K562 (cell line): ENCODE measurements around the gene PPP1R15A. TPM values are rescaled to one million over a fixed set of nuclear protein-coding genes. Genes with fewer than 3 reads are reported as not detected.

Experiments used
- ERF ChIP-seq: fragments of 450-650 bp; formaldehyde crosslinking; IDR thresholded peaks from 2 replicates; pipeline ENCODE4 v1.4.0; 2020; ENCODE audit warnings: mild to moderate bottlenecking, mixed read lengths
- HCFC1 ChIP-seq: IDR thresholded peaks from 2 replicates; pipeline ENCODE4 v1.6.1; 2012; ENCODE audit warnings: low read depth, low read length, improper control_type of control experiment
- MCM2 ChIP-seq: fragments of 450-650 bp; IDR thresholded peaks from 2 replicates; pipeline ENCODE4 v1.6.1; 2017; ENCODE audit warnings: low read depth, mild to moderate bottlenecking
- MED1 ChIP-seq: sonication (generic); formaldehyde crosslinking; IDR thresholded peaks from 2 replicates; pipeline ENCODE4 v1.8.1; 2023; ENCODE audit warnings: missing genetic modification reagents, borderline replicate concordance
- NR2C1 ChIP-seq, 2 experiments: fragments of 450-650 bp; IDR thresholded peaks; 2 replicates each; pipeline ENCODE4 v1.6.1; 2017; ENCODE audit warnings: mild to moderate bottlenecking in 2 of 2, antibody characterized with exemption in 1 of 2, inconsistent platforms in 1 of 2, missing compliant biosample characterization in 1 of 2, missing genetic modification characterization in 1 of 2
- POLR2H ChIP-seq: IDR thresholded peaks from 2 replicates; pipeline ENCODE4 v1.6.1; 2016; ENCODE audit warnings: missing genetic modification characterization, low read depth, mild to moderate bottlenecking, control low read depth, missing compliant biosample characterization, moderate library complexity
- RAD51 ChIP-seq: fragments of 450-650 bp; IDR thresholded peaks from 2 replicates; pipeline ENCODE4 v1.7.1; 2016; ENCODE audit warnings: low read depth, mild to moderate bottlenecking, borderline replicate concordance
- RBM22 ChIP-seq: fragments of 200-400 bp; formaldehyde crosslinking; IDR thresholded peaks from 2 replicates; pipeline ENCODE4 v1.6.1; 2018; ENCODE audit warnings: low read length, low read depth; ENCODE audit not compliant: poor library complexity, severe bottlenecking
- RNF219 ChIP-seq: fragments of 250-450 bp; sonication (Bioruptor Pico); IDR thresholded peaks from 2 replicates; pipeline ENCODE4 v1.5.0; 2022; ENCODE audit warnings: mild to moderate bottlenecking
- SIN3B ChIP-seq: fragments of 450-650 bp; IDR thresholded peaks from 2 replicates; pipeline ENCODE4 v1.6.1; 2017; ENCODE audit warnings: low read depth, mild to moderate bottlenecking, moderate library complexity
- ZBTB17 ChIP-seq: fragments of 450-650 bp; formaldehyde crosslinking; IDR thresholded peaks from 2 replicates; pipeline ENCODE4 v1.4.0; 2020; ENCODE audit warnings: mild to moderate bottlenecking
- ZNF143 ChIP-seq: sonication (generic); formaldehyde crosslinking; IDR thresholded peaks from 2 replicates; pipeline ENCODE4 v1.9.0; 2022; ENCODE audit warnings: mild to moderate bottlenecking, missing genetic modification reagents
- ZNF589 ChIP-seq: fragments of 200-800 bp; sonication (Bioruptor generic); IDR thresholded peaks from 2 replicates; pipeline ENCODE4 v1.6.1; 2016; ENCODE audit warnings: low read depth, missing genetic modification characterization, missing compliant biosample characterization
- polyA plus RNA-seq, 8 experiments: library from polyadenylated mRNA; depleted of rRNA in 4 of 8; stranded (reverse) in 5 of 8; unstranded in 3 of 8; fragments of >200 nt; fragmentation: Nextera tagmentation in 2 of 8; fragmentation: Illumina TruSeq in 1 of 8; extraction: Ambion mirVana in 2 of 8; extraction: Trizol in 1 of 8; gene quantifications; 2 replicates each; pipeline versions ENCODE4 v1.2.1 to v1.2.3, GENCODE V29; 2011 to 2014; ENCODE audit warnings: inconsistent platforms in 1 of 8, missing spikeins in 1 of 8
- total RNA-seq, 7 experiments: library from RNA; depleted of rRNA in 6 of 7; stranded (reverse); fragments of >200 nt in 6 of 7; fragmentation: Illumina TruSeq in 2 of 7; extraction: Trizol in 2 of 7; gene quantifications; 2 replicates each; pipeline versions ENCODE4 v1.2.1 to v1.2.3, GENCODE V29; 2011 to 2021; ENCODE audit warnings: low replicate concordance in 1 of 7
- TF ChIP-seq, protein P1 (sequence below): fragments of 450-650 bp; IDR thresholded peaks from 2 replicates; pipeline ENCODE4 v1.6.1; 2017; ENCODE audit warnings: antibody characterized with exemption
- TF ChIP-seq, protein P2 (sequence below): fragments of 450-650 bp; IDR thresholded peaks from 2 replicates; pipeline ENCODE4 v1.6.1; 2017; ENCODE audit warnings: antibody characterized with exemption, mild to moderate bottlenecking

PPP1R15A gene
- total and polyA plus RNA-seq, 9 of the 15 experiments (the other 6 are each of a cell fraction or from before 2014, with no cell fraction given): 0.42 to 73.7 (median 44.0) TPM

- no peak for TF ChIP-seq ERF
- no peak for TF ChIP-seq RNF219 (CRISPR knock-in tag)
- no peak for TF ChIP-seq MED1 (CRISPR knock-in tag)
- peak; percentile 94 for TF ChIP-seq HCFC1
- no peak for TF ChIP-seq RBM22
- no peak for TF ChIP-seq SIN3B
- no peak for TF ChIP-seq ZBTB17 (CRISPR knock-in tag)
- TF ChIP-seq NR2C1 (IDR thresholded peaks at IDR 0.05): no peak
- no peak for TF ChIP-seq NR2C1 (tag; IDR thresholded peaks at IDR 0.05)
- TF ChIP-seq, protein P1, sequence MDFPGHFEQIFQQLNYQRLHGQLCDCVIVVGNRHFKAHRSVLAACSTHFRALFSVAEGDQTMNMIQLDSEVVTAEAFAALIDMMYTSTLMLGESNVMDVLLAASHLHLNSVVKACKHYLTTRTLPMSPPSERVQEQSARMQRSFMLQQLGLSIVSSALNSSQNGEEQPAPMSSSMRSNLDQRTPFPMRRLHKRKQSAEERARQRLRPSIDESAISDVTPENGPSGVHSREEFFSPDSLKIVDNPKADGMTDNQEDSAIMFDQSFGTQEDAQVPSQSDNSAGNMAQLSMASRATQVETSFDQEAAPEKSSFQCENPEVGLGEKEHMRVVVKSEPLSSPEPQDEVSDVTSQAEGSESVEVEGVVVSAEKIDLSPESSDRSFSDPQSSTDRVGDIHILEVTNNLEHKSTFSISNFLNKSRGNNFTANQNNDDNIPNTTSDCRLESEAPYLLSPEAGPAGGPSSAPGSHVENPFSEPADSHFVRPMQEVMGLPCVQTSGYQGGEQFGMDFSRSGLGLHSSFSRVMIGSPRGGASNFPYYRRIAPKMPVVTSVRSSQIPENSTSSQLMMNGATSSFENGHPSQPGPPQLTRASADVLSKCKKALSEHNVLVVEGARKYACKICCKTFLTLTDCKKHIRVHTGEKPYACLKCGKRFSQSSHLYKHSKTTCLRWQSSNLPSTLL: no peak
- no peak for TF ChIP-seq RAD51
- TF ChIP-seq ZNF589: no peak
- no peak for TF ChIP-seq MCM2
- TF ChIP-seq, protein P2, sequence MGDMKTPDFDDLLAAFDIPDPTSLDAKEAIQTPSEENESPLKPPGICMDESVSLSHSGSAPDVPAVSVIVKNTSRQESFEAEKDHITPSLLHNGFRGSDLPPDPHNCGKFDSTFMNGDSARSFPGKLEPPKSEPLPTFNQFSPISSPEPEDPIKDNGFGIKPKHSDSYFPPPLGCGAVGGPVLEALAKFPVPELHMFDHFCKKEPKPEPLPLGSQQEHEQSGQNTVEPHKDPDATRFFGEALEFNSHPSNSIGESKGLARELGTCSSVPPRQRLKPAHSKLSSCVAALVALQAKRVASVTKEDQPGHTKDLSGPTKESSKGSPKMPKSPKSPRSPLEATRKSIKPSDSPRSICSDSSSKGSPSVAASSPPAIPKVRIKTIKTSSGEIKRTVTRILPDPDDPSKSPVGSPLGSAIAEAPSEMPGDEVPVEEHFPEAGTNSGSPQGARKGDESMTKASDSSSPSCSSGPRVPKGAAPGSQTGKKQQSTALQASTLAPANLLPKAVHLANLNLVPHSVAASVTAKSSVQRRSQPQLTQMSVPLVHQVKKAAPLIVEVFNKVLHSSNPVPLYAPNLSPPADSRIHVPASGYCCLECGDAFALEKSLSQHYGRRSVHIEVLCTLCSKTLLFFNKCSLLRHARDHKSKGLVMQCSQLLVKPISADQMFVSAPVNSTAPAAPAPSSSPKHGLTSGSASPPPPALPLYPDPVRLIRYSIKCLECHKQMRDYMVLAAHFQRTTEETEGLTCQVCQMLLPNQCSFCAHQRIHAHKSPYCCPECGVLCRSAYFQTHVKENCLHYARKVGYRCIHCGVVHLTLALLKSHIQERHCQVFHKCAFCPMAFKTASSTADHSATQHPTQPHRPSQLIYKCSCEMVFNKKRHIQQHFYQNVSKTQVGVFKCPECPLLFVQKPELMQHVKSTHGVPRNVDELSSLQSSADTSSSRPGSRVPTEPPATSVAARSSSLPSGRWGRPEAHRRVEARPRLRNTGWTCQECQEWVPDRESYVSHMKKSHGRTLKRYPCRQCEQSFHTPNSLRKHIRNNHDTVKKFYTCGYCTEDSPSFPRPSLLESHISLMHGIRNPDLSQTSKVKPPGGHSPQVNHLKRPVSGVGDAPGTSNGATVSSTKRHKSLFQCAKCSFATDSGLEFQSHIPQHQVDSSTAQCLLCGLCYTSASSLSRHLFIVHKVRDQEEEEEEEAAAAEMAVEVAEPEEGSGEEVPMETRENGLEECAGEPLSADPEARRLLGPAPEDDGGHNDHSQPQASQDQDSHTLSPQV: peak; percentile 65; the same call in 1 of the 2 replicates
- TF ChIP-seq ZNF143 (CRISPR knock-in tag): peak; percentile 93
- no peak for TF ChIP-seq POLR2H (tag)
These were observed 41.1 kb downstream of the PPP1R15A start (continued) for GRCh38 chr19:48913114-48913889.
